ENCODE measurements around the gene ATP2A3.

ATP2A3 gene

GRCh38 chr17:3907483-3908216 is 56.6 kb downstream of the ATP2A3 start:
- DNase-seq: no peak

GRCh38 chr17:3906881-3907280 is 57.4 kb downstream of the ATP2A3 start:
- no peak for DNase-seq

- DNase-seq: no peak
Measured at GRCh38 chr17:3905017-3905520, 59.2 kb downstream of the ATP2A3 start.

- DNase-seq: no peak
Measured at GRCh38 chr17:3904501-3904900, 59.7 kb downstream of the ATP2A3 start.

- DNase-seq: no peak
Measured at GRCh38 chr17:3903881-3904290, 60.4 kb downstream of the ATP2A3 start.

- no peak for DNase-seq
Measured at GRCh38 chr17:3903051-3903825, 61.0 kb downstream of the ATP2A3 start.

- DNase-seq: no peak
Measured at GRCh38 chr17:3900646-3901045, 63.6 kb downstream of the ATP2A3 start.

- no peak for DNase-seq
Measured at GRCh38 chr17:3897731-3898130, 66.5 kb downstream of the ATP2A3 start.

GRCh38 chr17:3896968-3897235 is 67.3 kb downstream of the ATP2A3 start:
- no peak for DNase-seq

- no peak for DNase-seq
Measured at GRCh38 chr17:3896108-3896967, 67.9 kb downstream of the ATP2A3 start.

- DNase-seq: no peak
Measured at GRCh38 chr17:3895354-3895753, 68.9 kb downstream of the ATP2A3 start.

- peak; percentile 12 for DNase-seq
Measured at GRCh38 chr17:3894911-3895343, 69.3 kb downstream of the ATP2A3 start.

GRCh38 chr17:3894188-3894587 is 70.0 kb downstream of the ATP2A3 start:
- no peak for DNase-seq

- DNase-seq: no peak
Measured at GRCh38 chr17:3893720-3894116, 70.5 kb downstream of the ATP2A3 start.

GRCh38 chr17:3893003-3893719 is 71.1 kb downstream of the ATP2A3 start, which contains the start of gene CAMKK1:
CAMKK1 (minus strand) TSS chr17:3893053; CDS start chr17:3885687, 7,366 bp downstream.
- DNase-seq: peak; percentile 79

- DNase-seq: peak; percentile 32
Measured at GRCh38 chr17:3892095-3892998, 71.9 kb downstream of the ATP2A3 start.

GRCh38 chr17:3891626-3892094 is 72.6 kb downstream of the ATP2A3 start:
- no peak for DNase-seq

- DNase-seq: no peak
Measured at GRCh38 chr17:3890878-3891219, 73.4 kb downstream of the ATP2A3 start.

GRCh38 chr17:3890082-3890877 is 74.0 kb downstream of the ATP2A3 start:
- DNase-seq: peak; percentile 70

GRCh38 chr17:3889325-3890012 is 74.8 kb downstream of the ATP2A3 start:
- DNase-seq: no peak

Measured in HCEC 1CT (cell line).